CD8-positive, alpha-beta memory T cell (primary cell): ENCODE measurements around the gene RPH3AL. TPM values are rescaled to one million over a fixed set of nuclear protein-coding genes. Genes with fewer than 3 reads are reported as not detected.

Experiments
- CTCF ChIA-PET: fragments of 350-600 bp; sonication (Branson Sonifier 250); formaldehyde crosslinking; loops from one replicate; lab custom pipeline; 2021; ENCODE audit warnings: antibody characterized with exemption; lab: Charles Lee
- POLR2A ChIA-PET: fragments of 350-600 bp; sonication (Branson Sonifier 250); formaldehyde crosslinking; loops from one replicate; lab custom pipeline; 2021; ENCODE audit warnings: antibody characterized with exemption; lab: Charles Lee
- DNase-seq, 5 donors: peaks; one replicate each; pipeline versions ENCODE4 v3.0.0 to v3.0.0-alpha.2; 2020 to 2022; ENCODE audit warnings: mixed read lengths in 1 of 5
- H3K27ac ChIP-seq: one replicate; pipeline ENCODE4 v1.7.0; 2013; ENCODE audit warnings: low read depth, mild to moderate bottlenecking, low read length, moderate library complexity
- H3K27me3 ChIP-seq: 2 replicates; pipeline ENCODE4 v1.7.0; 2013; ENCODE audit warnings: low read length, mild to moderate bottlenecking; ENCODE audit not compliant: insufficient read depth, poor library complexity, severe bottlenecking
- H3K36me3 ChIP-seq: 2 replicates; pipeline ENCODE4 v1.7.0; 2013; ENCODE audit warnings: mild to moderate bottlenecking, low read length, moderate library complexity; ENCODE audit not compliant: insufficient read depth
- H3K4me1 ChIP-seq: 2 replicates; pipeline ENCODE4 v1.7.0; 2013; ENCODE audit warnings: mild to moderate bottlenecking, low read length, moderate library complexity; ENCODE audit not compliant: insufficient read depth
- H3K4me3 ChIP-seq: 2 replicates; pipeline ENCODE4 v1.7.0; 2013; ENCODE audit warnings: mild to moderate bottlenecking, low read length
- H3K9me3 ChIP-seq: 2 replicates; pipeline ENCODE4 v1.7.0; 2013; ENCODE audit warnings: mild to moderate bottlenecking, low read length
- H3K27ac Mint-ChIP-seq, 8 donors: one replicate each; pipeline ENCODE4 v1.8.0; 2020 to 2021; ENCODE audit warnings: mixed read lengths in 8 of 8, mild to moderate bottlenecking in 6 of 8, inconsistent platforms in 3 of 8, moderate library complexity in 3 of 8
- H3K27me3 Mint-ChIP-seq, 2 donors: one replicate each; pipeline ENCODE4 v1.8.0; 2020 to 2021; ENCODE audit warnings: mixed read lengths in 2 of 2, mild to moderate bottlenecking in 1 of 2, moderate library complexity in 1 of 2
- H3K36me3 Mint-ChIP-seq, 3 donors: one replicate each; pipeline ENCODE4 v1.8.0; 2020 to 2021; ENCODE audit warnings: mixed read lengths in 3 of 3, inconsistent platforms in 1 of 3, mild to moderate bottlenecking in 1 of 3
- H3K4me1 Mint-ChIP-seq, 3 donors: one replicate each; pipeline ENCODE4 v1.8.0; 2020 to 2021; ENCODE audit warnings: mixed read lengths in 3 of 3, inconsistent platforms in 1 of 3, mild to moderate bottlenecking in 1 of 3
- H3K4me3 Mint-ChIP-seq, 7 donors: one replicate each; pipeline ENCODE4 v1.8.0; 2020 to 2021; ENCODE audit warnings: mixed read lengths in 7 of 7, mild to moderate bottlenecking in 6 of 7, moderate library complexity in 4 of 7, inconsistent platforms in 2 of 7
- H3K9me3 Mint-ChIP-seq, 5 donors: one replicate each; pipeline ENCODE4 v1.8.0; 2020 to 2022; ENCODE audit warnings: mixed read lengths in 5 of 5, mild to moderate bottlenecking in 3 of 5, moderate library complexity in 2 of 5, inconsistent platforms in 1 of 5
- polyA plus RNA-seq: library from polyadenylated mRNA; unstranded; fragments of 300-500 nt; fragmentation: Illumina TruSeq; gene quantifications from one replicate; pipeline ENCODE4 v1.2.3, GENCODE V29; 2021
- total RNA-seq, 2 experiments: library from RNA; stranded (reverse); gene quantifications; one replicate each; pipeline ENCODE4 v1.2.3, GENCODE V29; 2021

RPH3AL gene
- total and polyA plus RNA-seq, 3 experiments from 2014 or later, result 0.91 to 3.7 (median 2.0) TPM

- no peaks in the 10 kb centered on the region for H3K36me3 ChIP-seq
- H3K27me3 ChIP-seq, result no peaks in the 10 kb centered on the region
- CTCF ChIA-PET, result no interaction called here
- Mint-ChIP-seq H3K4me3 (no peak overlapping the region), H3K4me1 (no peaks in the 10 kb centered on the region), H3K36me3 (no peaks in the 10 kb centered on the region), H3K9me3 (no peaks in the 10 kb centered on the region), H3K27me3 (no peaks in the 10 kb centered on the region), H3K27ac (no peak overlapping the region)
- H3K27ac ChIP-seq, result no peak overlapping the region
- peak in 1 of 5 donors; percentile 38 for DNase-seq
- H3K4me3 ChIP-seq, result no peak overlapping the region
- POLR2A ChIA-PET, result no interaction called here
- no peaks in the 10 kb centered on the region for H3K9me3 ChIP-seq
- no peaks in the 10 kb centered on the region for H3K4me1 ChIP-seq
Measured at GRCh38 chr17:251531-251930, 101.1 kb downstream of the RPH3AL start.

GRCh38 chr17:250487-251300 is 101.9 kb downstream of the RPH3AL start:
- Mint-ChIP-seq H3K36me3 (no peaks in the 10 kb centered on the region), H3K4me1 (no peaks in the 10 kb centered on the region), H3K4me3 (no peak overlapping the region), H3K9me3 (no peaks in the 10 kb centered on the region), H3K27ac (peak overlapping the region in 1 of 8 donors; percentile 33), H3K27me3 (no peaks in the 10 kb centered on the region)
- H3K36me3 ChIP-seq, result no peaks in the 10 kb centered on the region
- H3K9me3 ChIP-seq, result no peaks in the 10 kb centered on the region
- ChIA-PET CTCF (no interaction called here), POLR2A (no interaction called here)
- H3K27me3 ChIP-seq, result no peaks in the 10 kb centered on the region
- no peak overlapping the region for H3K27ac ChIP-seq
- H3K4me1 ChIP-seq, result no peaks in the 10 kb centered on the region
- DNase-seq, result peak in 1 of 5 donors; percentile 18
- no peak overlapping the region for H3K4me3 ChIP-seq

- Histone ChIP-seq H3K27ac (no peak overlapping the region), H3K36me3 (no peaks in the 10 kb centered on the region), H3K9me3 (no peaks in the 10 kb centered on the region), H3K4me1 (no peaks in the 10 kb centered on the region), H3K27me3 (no peaks in the 10 kb centered on the region), H3K4me3 (no peak overlapping the region)
- Mint-ChIP-seq H3K27me3 (no peaks in the 10 kb centered on the region), H3K4me3 (no peak overlapping the region), H3K4me1 (no peaks in the 10 kb centered on the region), H3K36me3 (peaks cover 0 to 5% (median 4%) of the 10 kb centered on the region in 3 donors), H3K9me3 (no peaks in the 10 kb centered on the region), H3K27ac (peak overlapping the region in 1 of 8 donors; percentile 81)
- DNase-seq, result peak in 1 of 5 donors; percentile 25
- ChIA-PET POLR2A (no interaction called here), CTCF (interaction anchor here (0.8 kb wide), 1 partner anchor 17 kb away, joined by 3 read pairs; no protein-coding TSS in a partner anchor)
Measured at GRCh38 chr17:249236-249993, 103.2 kb downstream of the RPH3AL start.

- DNase-seq, result peak in 1 of 5 donors; percentile 40
- no peaks in the 10 kb centered on the region for H3K9me3 Mint-ChIP-seq
- H3K27ac ChIP-seq, result no peak overlapping the region
- no peak overlapping the region for H3K4me3 Mint-ChIP-seq
- H3K27me3 Mint-ChIP-seq, result no peaks in the 10 kb centered on the region
- ChIA-PET CTCF (no interaction called here), POLR2A (no interaction called here)
- no peaks in the 10 kb centered on the region for H3K4me1 Mint-ChIP-seq
- H3K4me1 ChIP-seq, result no peaks in the 10 kb centered on the region
- H3K27me3 ChIP-seq, result no peaks in the 10 kb centered on the region
- peaks cover 0 to 5% (median 4%) of the 10 kb centered on the region in 3 donors for H3K36me3 Mint-ChIP-seq
- no peak overlapping the region for H3K27ac Mint-ChIP-seq
- H3K4me3 ChIP-seq, result no peak overlapping the region
- no peaks in the 10 kb centered on the region for H3K9me3 ChIP-seq
- H3K36me3 ChIP-seq, result no peaks in the 10 kb centered on the region
Measured at GRCh38 chr17:248337-249235, 104.0 kb downstream of the RPH3AL start.

GRCh38 chr17:247767-248166 is 104.8 kb downstream of the RPH3AL start:
- H3K27me3 ChIP-seq, result no peaks in the 10 kb centered on the region
- no peaks in the 10 kb centered on the region for H3K4me1 ChIP-seq
- no peaks in the 10 kb centered on the region for H3K27me3 Mint-ChIP-seq
- H3K36me3 ChIP-seq, result no peaks in the 10 kb centered on the region
- H3K27ac Mint-ChIP-seq, result peak overlapping the region in 1 of 8 donors; percentile 67
- H3K9me3 ChIP-seq, result no peaks in the 10 kb centered on the region
- H3K4me3 ChIP-seq, result no peak overlapping the region
- no peaks in the 10 kb centered on the region for H3K9me3 Mint-ChIP-seq
- H3K4me3 Mint-ChIP-seq, result no peak overlapping the region
- CTCF ChIA-PET, result no interaction called here
- POLR2A ChIA-PET, result no interaction called here
- DNase-seq, result peak in 1 of 5 donors; percentile 29
- H3K27ac ChIP-seq, result no peak overlapping the region
- H3K36me3 Mint-ChIP-seq, result peaks cover 0 to 5% (median 4%) of the 10 kb centered on the region in 3 donors
- H3K4me1 Mint-ChIP-seq, result no peaks in the 10 kb centered on the region

GRCh38 chr17:246851-247421 is 105.7 kb downstream of the RPH3AL start:
- Mint-ChIP-seq H3K36me3 (peaks cover 0 to 5% (median 4%) of the 10 kb centered on the region in 3 donors), H3K9me3 (no peaks in the 10 kb centered on the region), H3K4me1 (no peaks in the 10 kb centered on the region), H3K27ac (no peak overlapping the region), H3K27me3 (no peaks in the 10 kb centered on the region), H3K4me3 (no peak overlapping the region)
- H3K36me3 ChIP-seq, result no peaks in the 10 kb centered on the region
- H3K27ac ChIP-seq, result no peak overlapping the region
- DNase-seq, result peak in 1 of 5 donors; percentile 31
- no peaks in the 10 kb centered on the region for H3K4me1 ChIP-seq
- no peaks in the 10 kb centered on the region for H3K27me3 ChIP-seq
- POLR2A ChIA-PET, result no interaction called here
- H3K9me3 ChIP-seq, result no peaks in the 10 kb centered on the region
- CTCF ChIA-PET, result no interaction called here
- no peak overlapping the region for H3K4me3 ChIP-seq

DNA sequence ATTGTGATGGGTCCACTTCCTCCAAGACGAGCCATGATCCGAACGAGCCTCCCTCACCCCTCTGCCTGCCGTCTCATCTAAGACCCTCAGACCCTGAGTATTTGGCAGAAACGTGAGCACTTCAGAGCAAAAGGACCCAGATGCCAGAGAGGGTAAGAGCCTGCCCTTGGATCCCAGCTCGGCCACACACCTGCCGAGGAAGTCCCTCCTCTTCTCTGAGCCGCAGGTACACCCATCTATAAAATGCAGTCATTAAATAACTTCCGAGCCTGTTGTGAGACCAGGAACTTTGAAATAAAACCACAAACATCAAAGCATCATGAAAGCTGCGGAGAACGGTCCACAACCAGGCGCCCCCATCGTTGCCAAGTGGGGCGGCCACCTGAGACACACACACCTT is 106.4 kb downstream of the RPH3AL start:
- Histone ChIP-seq H3K27me3 (no peaks in the 10 kb centered on the region), H3K36me3 (no peaks in the 10 kb centered on the region), H3K4me1 (no peaks in the 10 kb centered on the region), H3K27ac (no peak overlapping the region), H3K9me3 (no peaks in the 10 kb centered on the region), H3K4me3 (no peak overlapping the region)
- Mint-ChIP-seq H3K36me3 (peaks cover 0 to 5% (median 4%) of the 10 kb centered on the region in 3 donors), H3K4me3 (no peak overlapping the region), H3K4me1 (no peaks in the 10 kb centered on the region), H3K27me3 (no peaks in the 10 kb centered on the region), H3K9me3 (no peaks in the 10 kb centered on the region), H3K27ac (peak overlapping the region in 1 of 8 donors; percentile 66)
- POLR2A ChIA-PET, result no interaction called here
- peak in 1 of 5 donors; percentile 13 for DNase-seq
- CTCF ChIA-PET, result no interaction called here
